ENCODE results near the gene POGLUT3. TPM values are rescaled to one million over a fixed set of nuclear protein-coding genes. Genes with fewer than 3 reads are reported as not detected.

Gene POGLUT3
- total and polyA plus RNA-seq, 2 experiments from 2014 or later, result 21.6 to 23.9 TPM

GRCh38 chr11:108538502-108538901 lies 40.3 kb upstream of the POGLUT3 start:
- Histone ChIP-seq H3K79me2 (ENCODE audit: insufficient read depth) (no peaks in the 10 kb centered on the region), H3K27ac (no peak overlapping the region), H3K4me3 (no peak overlapping the region), H3K4me2 (ENCODE audit: unreplicated experiment) (no peak overlapping the region), H3K9ac (no peak overlapping the region), H3K9me3 (ENCODE audit: low read depth) (no peaks in the 10 kb centered on the region), H4K20me1 (ENCODE audit: insufficient read depth) (no peaks in the 10 kb centered on the region), H3K4me1 (ENCODE audit: insufficient read depth) (no peaks in the 10 kb centered on the region), H3K9me2 (ENCODE audit: insufficient read depth) (no peaks in the 10 kb centered on the region), H2AFZ (no peak overlapping the region), H3K27me3 (replicated peaks; ENCODE audit: insufficient read depth) (peaks cover 18% of the 10 kb centered on the region), H3F3A (ENCODE audit: insufficient read depth) (no peaks in the 10 kb centered on the region), H3K36me3 (ENCODE audit: low read depth) (no peaks in the 10 kb centered on the region)
- TF ChIP-seq EZH2phosphoT487 (IDR thresholded peaks at IDR 0.05; ENCODE audit: insufficient read depth, low read depth) (no peak), EZH2 (IDR thresholded peaks at IDR 0.05; ENCODE audit: insufficient read depth, poor library complexity, severe bottlenecking) (no peak)
- DNase-seq, result no peak
- in situ Hi-C loops (cut with MboI), result no loop called here
- 87 to 93% methylated on average over 4 of the region's 4 CpGs for WGBS, 2 experiments (ENCODE audit: low coverage in 1 of 2, low lambda C conversion rate in 2 of 2, missing lambda C conversion rate in 2 of 2)

- WGBS, 2 experiments (ENCODE audit: low coverage in 1 of 2, low lambda C conversion rate in 2 of 2, missing lambda C conversion rate in 2 of 2), result 36 to 37% methylated on average over 8 of the region's 8 CpGs
- H4K20me1 ChIP-seq (ENCODE audit: insufficient read depth), result no peaks in the 10 kb centered on the region
- DNase-seq, result no peak
Measured at GRCh38 chr11:108538022-108538424, 39.8 kb upstream of the POGLUT3 start.

GRCh38 chr11:108536783-108537182 lies 38.6 kb upstream of the POGLUT3 start:
- no peak overlapping the region for H3K27ac ChIP-seq
- H3F3A ChIP-seq (ENCODE audit: insufficient read depth), result no peaks in the 10 kb centered on the region
- no peak overlapping the region for H3K9ac ChIP-seq
- in situ Hi-C loops (cut with MboI), result no loop called here
- no peaks in the 10 kb centered on the region for H3K79me2 ChIP-seq (ENCODE audit: insufficient read depth)
- no peak for DNase-seq
- H2AFZ ChIP-seq, result no peak overlapping the region
- H3K4me1 ChIP-seq (ENCODE audit: insufficient read depth), result no peaks in the 10 kb centered on the region
- H3K9me3 ChIP-seq (ENCODE audit: low read depth), result no peaks in the 10 kb centered on the region
- TF ChIP-seq EZH2phosphoT487 (IDR thresholded peaks at IDR 0.05; ENCODE audit: insufficient read depth, low read depth) (no peak), EZH2 (IDR thresholded peaks at IDR 0.05; ENCODE audit: insufficient read depth, poor library complexity, severe bottlenecking) (no peak)
- WGBS, 2 experiments (ENCODE audit: low coverage in 1 of 2, low lambda C conversion rate in 2 of 2, missing lambda C conversion rate in 2 of 2), result 58 to 63% methylated on average over 5 of the region's 5 CpGs
- H3K36me3 ChIP-seq (ENCODE audit: low read depth), result no peaks in the 10 kb centered on the region
- H3K4me2 ChIP-seq (ENCODE audit: unreplicated experiment), result no peak overlapping the region
- peaks cover 14% of the 10 kb centered on the region for H3K27me3 ChIP-seq (replicated peaks; ENCODE audit: insufficient read depth)
- no peaks in the 10 kb centered on the region for H3K9me2 ChIP-seq (ENCODE audit: insufficient read depth)
- H3K4me3 ChIP-seq, result no peak overlapping the region
- H4K20me1 ChIP-seq (ENCODE audit: insufficient read depth), result no peaks in the 10 kb centered on the region

More at GRCh38 chr11:108538022-108538424, 39.8 kb upstream of the POGLUT3 start:
- Histone ChIP-seq H3K79me2 (ENCODE audit: insufficient read depth) (no peaks in the 10 kb centered on the region), H3K4me3 (no peak overlapping the region), H3K27ac (no peak overlapping the region), H2AFZ (no peak overlapping the region), H3F3A (ENCODE audit: insufficient read depth) (no peaks in the 10 kb centered on the region), H3K36me3 (ENCODE audit: low read depth) (no peaks in the 10 kb centered on the region), H3K27me3 (replicated peaks; ENCODE audit: insufficient read depth) (peaks cover 14% of the 10 kb centered on the region), H3K9me2 (ENCODE audit: insufficient read depth) (no peaks in the 10 kb centered on the region), H3K9me3 (ENCODE audit: low read depth) (no peaks in the 10 kb centered on the region), H3K9ac (no peak overlapping the region), H3K4me1 (ENCODE audit: insufficient read depth) (no peaks in the 10 kb centered on the region), H3K4me2 (ENCODE audit: unreplicated experiment) (no peak overlapping the region)
- in situ Hi-C loops (cut with MboI), result no loop called here
- TF ChIP-seq EZH2phosphoT487 (IDR thresholded peaks at IDR 0.05; ENCODE audit: insufficient read depth, low read depth) (no peak), EZH2 (IDR thresholded peaks at IDR 0.05; ENCODE audit: insufficient read depth, poor library complexity, severe bottlenecking) (no peak)

- no peaks in the 10 kb centered on the region for H3K9me3 ChIP-seq (ENCODE audit: low read depth)
- no peaks in the 10 kb centered on the region for H3K36me3 ChIP-seq (ENCODE audit: low read depth)
- H3K79me2 ChIP-seq (ENCODE audit: insufficient read depth), result no peaks in the 10 kb centered on the region
- H3K9ac ChIP-seq, result no peak overlapping the region
- H3K4me3 ChIP-seq, result no peak overlapping the region
- in situ Hi-C loops (cut with MboI), result no loop called here
- no peak overlapping the region for H3K4me2 ChIP-seq (ENCODE audit: unreplicated experiment)
- H3K27me3 ChIP-seq (replicated peaks; ENCODE audit: insufficient read depth), result peaks cover 14% of the 10 kb centered on the region
- H4K20me1 ChIP-seq (ENCODE audit: insufficient read depth), result no peaks in the 10 kb centered on the region
- DNase-seq, result no peak
- no peaks in the 10 kb centered on the region for H3K4me1 ChIP-seq (ENCODE audit: insufficient read depth)
- WGBS, 2 experiments (ENCODE audit: low coverage in 1 of 2, low lambda C conversion rate in 2 of 2, missing lambda C conversion rate in 2 of 2), result 60 to 62% methylated on average over 6 of the region's 6 CpGs
- H2AFZ ChIP-seq, result no peak overlapping the region
- no peak for TF ChIP-seq EZH2 (IDR thresholded peaks at IDR 0.05; ENCODE audit: insufficient read depth, poor library complexity, severe bottlenecking)
- no peak for TF ChIP-seq EZH2phosphoT487 (IDR thresholded peaks at IDR 0.05; ENCODE audit: insufficient read depth, low read depth)
- no peaks in the 10 kb centered on the region for H3K9me2 ChIP-seq (ENCODE audit: insufficient read depth)
- H3K27ac ChIP-seq, result no peak overlapping the region
- H3F3A ChIP-seq (ENCODE audit: insufficient read depth), result no peaks in the 10 kb centered on the region
Measured at GRCh38 chr11:108535384-108535955, 37.3 kb upstream of the POGLUT3 start.

All from GM23248 (cell line).